Ammon's horn (tissue), 1 donor: ENCODE measurements around the gene TNFSF13.

Source experiments
- DNase-seq: peaks from one replicate; pipeline ENCODE4 v3.0.0-alpha.2; 2016; ENCODE audit warnings: low spot score

TNFSF13 gene

GRCh38 chr17:7552621-7553051 is 5.9 kb upstream of the TNFSF13 start:
- DNase-seq, result peak; percentile 62

GRCh38 chr17:7553356-7553755 is 5.2 kb upstream of the TNFSF13 start:
- DNase-seq, result no peak

DNA sequence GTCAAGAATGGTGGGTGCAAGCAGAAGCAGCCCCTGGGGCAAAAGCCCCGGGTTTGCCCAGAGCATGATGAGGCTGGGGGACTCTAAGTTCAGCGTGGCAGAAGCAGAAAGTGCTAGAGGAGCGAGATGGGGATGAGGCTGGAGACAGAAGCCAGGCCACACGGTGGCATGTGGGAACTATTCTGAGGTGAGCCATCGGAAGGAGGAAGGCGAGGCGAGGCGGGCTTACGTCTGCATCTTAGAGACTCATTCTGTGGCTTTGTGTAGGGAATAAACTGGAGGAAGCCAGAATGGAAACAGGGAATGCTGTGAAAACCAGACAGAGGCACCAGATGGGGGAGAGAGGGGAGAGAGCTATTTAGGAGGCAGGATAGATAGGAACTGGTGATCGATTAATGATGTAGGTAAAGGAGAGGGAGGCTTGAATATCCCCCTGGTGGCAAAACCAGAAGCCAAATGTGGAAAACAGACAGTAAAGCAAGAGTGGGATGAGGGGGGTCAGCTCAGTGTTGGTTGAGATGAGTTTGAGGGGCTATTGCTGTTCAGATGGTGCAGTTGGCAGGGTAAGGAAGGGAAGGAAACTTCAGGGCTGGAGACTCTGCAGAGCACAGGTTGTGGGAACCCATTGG is 3.1 kb upstream of the TNFSF13 start:
- DNase-seq, result no peak

GRCh38 chr17:7556627-7557026 is 1.9 kb upstream of the TNFSF13 start:
- no peak for DNase-seq

DNA sequence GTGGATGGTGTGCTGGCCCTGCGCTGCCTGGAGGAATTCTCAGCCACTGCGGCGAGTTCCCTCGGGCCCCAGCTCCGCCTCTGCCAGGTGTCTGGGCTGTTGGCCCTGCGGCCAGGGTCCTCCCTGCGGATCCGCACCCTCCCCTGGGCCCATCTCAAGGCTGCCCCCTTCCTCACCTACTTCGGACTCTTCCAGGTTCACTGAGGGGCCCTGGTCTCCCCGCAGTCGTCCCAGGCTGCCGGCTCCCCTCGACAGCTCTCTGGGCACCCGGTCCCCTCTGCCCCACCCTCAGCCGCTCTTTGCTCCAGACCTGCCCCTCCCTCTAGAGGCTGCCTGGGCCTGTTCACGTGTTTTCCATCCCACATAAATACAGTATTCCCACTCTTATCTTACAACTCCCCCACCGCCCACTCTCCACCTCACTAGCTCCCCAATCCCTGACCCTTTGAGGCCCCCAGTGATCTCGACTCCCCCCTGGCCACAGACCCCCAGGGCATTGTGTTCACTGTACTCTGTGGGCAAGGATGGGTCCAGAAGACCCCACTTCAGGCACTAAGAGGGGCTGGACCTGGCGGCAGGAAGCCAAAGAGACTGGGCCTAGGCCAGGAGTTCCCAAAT is 1.3 kb upstream of the TNFSF13 start:
- no peak for DNase-seq

DNA sequence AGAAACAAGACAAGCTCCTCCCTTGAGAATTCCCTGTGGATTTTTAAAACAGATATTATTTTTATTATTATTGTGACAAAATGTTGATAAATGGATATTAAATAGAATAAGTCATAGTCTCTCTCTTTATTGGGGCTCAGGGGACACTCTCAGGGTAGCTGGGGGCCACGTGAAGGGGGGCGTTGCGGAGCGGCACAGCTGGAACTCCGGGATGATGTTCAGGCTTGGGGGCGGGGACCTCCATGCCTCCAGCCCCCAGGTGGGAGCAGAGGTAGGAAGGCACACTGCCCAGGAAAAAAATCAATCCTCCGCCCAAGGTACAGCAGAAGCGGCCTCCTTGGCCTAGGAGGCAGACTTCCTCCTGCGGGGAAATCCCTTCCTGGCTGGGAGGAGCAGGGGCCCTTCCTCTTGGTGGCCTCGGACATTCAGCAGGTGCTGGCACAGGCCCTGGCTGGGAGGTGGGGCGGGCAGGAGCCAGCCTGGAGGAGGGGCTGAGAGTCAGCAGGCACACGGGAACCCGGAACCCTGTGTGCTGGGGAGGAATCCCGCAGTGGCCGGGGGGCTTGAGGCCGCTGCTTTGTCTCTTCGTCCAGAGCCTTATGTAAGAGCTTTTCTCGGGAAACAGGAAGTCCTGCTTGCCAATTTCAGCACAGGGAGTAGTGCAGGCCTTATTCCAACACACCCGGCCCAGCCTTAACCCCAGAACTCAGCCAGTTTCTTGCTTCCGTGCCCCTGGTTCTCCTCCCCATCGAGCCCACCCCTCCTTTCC is 591 bp upstream of the TNFSF13 start:
- peak; percentile 88 for DNase-seq

DNA sequence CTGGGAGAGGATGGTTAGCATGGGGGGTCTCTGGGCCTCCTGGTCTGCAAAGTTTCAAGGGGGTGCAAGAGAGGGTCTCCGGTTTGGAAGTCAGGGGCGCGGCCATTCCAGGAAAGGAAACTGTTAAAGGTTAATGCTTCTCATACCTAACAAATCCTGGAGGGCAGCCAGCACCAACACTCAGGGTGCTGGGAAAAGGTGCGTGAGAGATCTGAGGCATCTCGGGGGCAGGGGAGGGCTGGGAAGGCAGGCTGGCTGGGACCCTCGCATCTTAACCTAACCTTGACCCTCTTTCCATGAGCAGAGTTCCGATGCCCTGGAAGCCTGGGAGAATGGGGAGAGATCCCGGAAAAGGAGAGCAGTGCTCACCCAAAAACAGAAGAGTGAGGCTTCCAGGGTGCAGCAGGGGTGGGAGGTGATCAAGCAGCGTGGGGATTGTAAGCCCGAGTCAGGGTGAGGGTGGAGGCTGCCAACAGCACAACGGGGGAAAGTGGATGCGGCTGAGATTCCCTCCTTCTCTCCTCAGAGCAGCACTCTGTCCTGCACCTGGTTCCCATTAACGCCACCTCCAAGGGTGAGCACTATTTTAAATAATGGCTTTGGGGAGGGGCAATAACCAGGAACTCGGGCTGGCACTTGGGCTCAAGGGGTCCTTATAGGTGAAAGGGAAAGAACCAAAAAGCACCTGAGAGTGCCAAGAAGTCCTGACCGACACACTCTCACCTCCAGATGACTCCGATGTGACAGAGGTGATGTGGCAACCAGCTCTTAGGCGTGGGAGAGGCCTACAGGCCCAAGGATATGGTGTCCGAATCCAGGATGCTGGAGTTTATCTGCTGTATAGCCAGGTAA is 996 bp downstream of the TNFSF13 start:
- no peak for DNase-seq

DNA sequence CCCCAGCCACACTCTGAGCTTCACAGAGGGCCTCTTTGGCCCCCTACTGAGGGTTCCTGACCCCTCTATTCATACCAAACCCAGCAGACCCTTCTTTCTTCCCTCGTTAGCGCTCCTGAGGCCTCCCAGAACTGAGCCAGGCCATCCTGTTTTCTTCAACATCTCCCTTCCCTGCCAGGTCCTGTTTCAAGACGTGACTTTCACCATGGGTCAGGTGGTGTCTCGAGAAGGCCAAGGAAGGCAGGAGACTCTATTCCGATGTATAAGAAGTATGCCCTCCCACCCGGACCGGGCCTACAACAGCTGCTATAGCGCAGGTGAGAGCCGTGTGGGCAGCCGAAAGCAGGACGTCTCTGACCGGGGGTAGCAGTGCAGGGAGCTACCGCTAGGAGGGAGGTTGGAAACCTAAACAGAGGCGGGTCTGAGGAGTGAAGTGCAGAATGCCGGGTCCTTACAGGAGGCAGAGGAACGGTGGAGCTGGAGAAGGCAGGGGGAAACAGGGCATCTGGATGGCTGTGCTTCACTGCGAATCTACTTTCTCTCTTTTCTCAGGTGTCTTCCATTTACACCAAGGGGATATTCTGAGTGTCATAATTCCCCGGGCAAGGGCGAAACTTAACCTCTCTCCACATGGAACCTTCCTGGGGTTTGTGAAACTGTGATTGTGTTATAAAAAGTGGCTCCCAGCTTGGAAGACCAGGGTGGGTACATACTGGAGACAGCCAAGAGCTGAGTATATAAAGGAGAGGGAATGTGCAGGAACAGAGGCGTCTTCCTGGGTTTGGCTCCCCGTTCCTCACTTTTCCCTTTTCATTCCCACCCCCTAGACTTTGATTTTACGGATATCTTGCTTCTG is 1.9 kb downstream of the TNFSF13 start:
- DNase-seq, result no peak

DNA sequence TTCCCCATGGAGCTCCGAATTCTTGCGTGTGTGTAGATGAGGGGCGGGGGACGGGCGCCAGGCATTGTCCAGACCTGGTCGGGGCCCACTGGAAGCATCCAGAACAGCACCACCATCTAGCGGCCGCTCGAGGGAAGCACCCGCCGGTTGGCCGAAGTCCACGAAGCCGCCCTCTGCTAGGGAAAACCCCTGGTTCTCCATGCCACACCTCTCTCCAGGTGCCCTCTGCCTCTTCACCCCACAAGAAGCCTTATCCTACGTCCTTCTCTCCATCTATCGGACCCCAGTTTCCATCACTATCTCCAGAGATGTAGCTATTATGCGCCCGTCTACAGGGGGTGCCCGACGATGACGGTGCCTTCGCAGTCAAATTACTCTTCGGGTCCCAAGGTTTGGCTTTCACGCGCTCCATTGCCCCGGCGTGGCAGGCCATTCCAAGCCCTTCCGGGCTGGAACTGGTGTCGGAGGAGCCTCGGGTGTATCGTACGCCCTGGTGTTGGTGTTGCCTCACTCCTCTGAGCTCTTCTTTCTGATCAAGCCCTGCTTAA is 2.6 kb downstream of the TNFSF13 start:
- DNase-seq, result peak; percentile 89

DNA sequence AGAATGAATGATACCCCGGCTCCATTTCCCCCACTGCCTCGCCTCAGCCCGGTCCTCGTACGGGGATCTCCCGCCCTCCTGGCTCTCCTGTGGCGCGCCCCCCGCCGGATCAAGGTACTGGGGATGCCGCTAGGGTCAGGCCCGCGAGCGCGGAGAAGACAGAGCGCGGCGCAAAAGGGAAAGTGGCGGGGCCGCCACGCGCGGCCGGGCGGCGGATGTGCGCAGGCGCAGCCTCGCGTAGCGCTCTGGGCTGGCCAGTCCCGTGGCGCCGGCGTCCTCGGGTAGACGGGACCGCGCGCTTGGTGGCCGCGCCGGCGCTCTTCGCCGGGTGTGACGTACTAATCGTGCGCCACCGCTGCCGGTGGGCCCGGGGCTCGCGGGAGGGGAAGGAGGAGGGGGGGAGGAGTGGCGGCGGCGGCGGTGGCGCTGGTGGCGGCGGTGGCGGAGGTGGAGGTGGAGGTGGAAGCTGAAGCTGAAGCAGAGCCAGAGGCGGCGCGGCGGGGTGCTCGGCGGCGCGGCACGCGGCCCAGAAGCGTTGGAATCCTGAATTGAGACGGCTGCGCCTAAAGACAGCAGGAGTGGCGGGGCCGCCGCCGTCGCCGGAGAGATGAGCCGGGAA is 3.1 kb downstream of the TNFSF13 start, which contains the start of gene SENP3:
Gene SENP3, plus strand, starts transcription at position 331 of the 619 bp plus-strand sequence. CDS start 1,158 bp downstream, outside the sequence.
- peak; percentile 88 for DNase-seq

GRCh38 chr17:7562208-7562605 is 3.7 kb downstream of the TNFSF13 start:
- DNase-seq, result no peak

- DNase-seq, result no peak
These were observed 4.7 kb downstream of the TNFSF13 start for GRCh38 chr17:7563115-7563869.

GRCh38 chr17:7569571-7569970 is 11.0 kb downstream of the TNFSF13 start:
- DNase-seq, result no peak

GRCh38 chr17:7570351-7570750 is 11.8 kb downstream of the TNFSF13 start:
- no peak for DNase-seq

DNA sequence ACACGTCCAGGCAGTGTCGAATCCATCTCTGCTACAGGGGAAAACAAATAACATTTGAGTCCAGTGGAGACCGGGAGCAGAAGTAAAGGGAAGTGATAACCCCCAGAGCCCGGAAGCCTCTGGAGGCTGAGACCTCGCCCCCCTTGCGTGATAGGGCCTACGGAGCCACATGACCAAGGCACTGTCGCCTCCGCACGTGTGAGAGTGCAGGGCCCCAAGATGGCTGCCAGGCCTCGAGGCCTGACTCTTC is 13.7 kb downstream of the TNFSF13 start:
- no peak for DNase-seq

- peak; percentile 99 for DNase-seq
These were observed 14.2 kb downstream of the TNFSF13 start for GRCh38 chr17:7572588-7573323.

DNA sequence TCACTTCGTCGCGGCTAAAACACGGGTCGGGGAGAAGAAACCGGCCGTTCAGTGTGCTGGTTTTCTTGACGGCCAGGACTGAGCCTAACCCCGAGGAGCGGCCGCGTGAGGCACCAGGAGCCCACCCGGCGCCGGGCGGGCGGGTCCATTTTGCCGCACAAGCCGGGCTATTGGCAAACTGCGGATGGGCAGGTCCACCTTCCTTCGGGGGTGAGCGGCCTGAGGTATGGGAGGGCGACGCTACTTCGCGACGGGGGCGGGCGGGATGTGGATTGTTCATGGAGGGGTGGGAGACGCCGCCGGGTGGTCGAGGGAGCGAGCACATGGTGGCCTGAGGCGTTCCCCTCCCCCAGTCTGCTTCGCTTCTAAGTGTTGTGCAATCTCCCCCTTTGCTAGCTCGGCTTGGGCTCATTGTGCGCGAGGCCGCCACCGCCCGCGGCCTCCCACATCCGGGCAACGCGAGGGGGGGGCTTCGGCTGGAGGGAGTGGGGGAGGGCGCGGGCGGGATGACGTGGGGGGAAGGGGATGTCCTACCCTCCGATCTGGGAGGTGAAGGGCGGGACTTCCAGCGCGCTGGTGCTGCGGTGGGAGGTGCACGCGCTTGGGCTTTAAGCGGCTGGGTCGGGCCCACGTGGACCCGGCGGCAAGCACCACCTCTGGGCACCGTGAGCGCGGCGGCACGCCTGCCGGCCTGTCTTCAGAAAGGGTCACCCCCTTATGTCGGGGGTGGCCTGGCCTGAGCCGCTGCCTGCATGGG is 15.0 kb downstream of the TNFSF13 start:
- DNase-seq, result peak; percentile 94

DNA sequence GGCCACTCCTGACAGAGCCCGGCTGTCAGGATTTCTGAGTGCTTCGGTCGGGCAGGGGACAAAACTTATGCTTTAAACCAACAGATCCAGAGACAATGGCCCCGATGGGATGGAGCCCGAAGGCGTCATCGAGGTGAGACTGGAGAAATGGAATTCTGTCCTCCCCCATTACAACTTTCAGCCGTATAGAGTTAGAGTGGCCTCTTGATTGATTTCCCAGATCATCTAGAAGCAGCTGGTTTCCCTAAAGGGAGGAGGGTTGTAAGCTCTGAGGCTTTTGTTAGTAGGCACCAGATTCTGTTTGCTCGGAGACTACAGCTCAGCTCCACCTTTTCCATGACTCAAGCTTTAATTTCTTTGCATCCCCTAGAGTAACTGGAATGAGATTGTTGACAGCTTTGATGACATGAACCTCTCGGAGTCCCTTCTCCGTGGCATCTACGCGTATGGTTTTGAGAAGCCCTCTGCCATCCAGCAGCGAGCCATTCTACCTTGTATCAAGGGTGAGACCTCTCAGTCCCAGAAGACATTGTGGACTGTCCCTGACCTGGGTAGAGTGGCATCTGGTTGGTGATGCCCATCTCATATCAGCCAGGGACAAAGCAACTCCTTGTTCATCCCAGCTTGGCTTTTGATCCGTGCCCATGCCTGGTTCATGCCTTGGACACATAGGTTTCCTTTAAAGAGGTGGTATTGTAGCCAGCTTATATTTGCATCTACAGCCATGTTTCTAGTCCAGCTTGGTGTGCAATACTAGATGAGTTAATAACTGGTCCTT is 15.8 kb downstream of the TNFSF13 start:
- DNase-seq, result no peak
